Activated CD4-positive, alpha-beta T cell treated with anti-CD3 and anti-CD28 coated beads, Interleukin-2, amount 10 ng/mL, durations not matched to agents 7 days and 5 days (primary cell): ENCODE data around the gene PARP4. TPM values are rescaled to one million over a fixed set of nuclear protein-coding genes. Genes with fewer than 3 reads are reported as not detected.
A peak's percentile ranks its signal among the peaks of the same experiment; 100 is the strongest.
"Not testable (repeated sequence)": the region's sequence is repeated elsewhere in the genome, so short reads cannot be mapped to it uniquely, and the experiment has no call there.

Source experiments
- CTCF ChIA-PET: fragments of 350-600 bp; sonication (Branson Sonifier 250); formaldehyde crosslinking; loops from one replicate; lab custom pipeline; 2021; ENCODE audit warnings: antibody characterized with exemption; lab: Charles Lee
- POLR2A ChIA-PET: fragments of 350-600 bp; sonication (Branson Sonifier 250); formaldehyde crosslinking; loops from one replicate; lab custom pipeline; 2021; ENCODE audit warnings: antibody characterized with exemption; lab: Charles Lee
- DNase-seq: peaks from one replicate; pipeline ENCODE4 v3.0.0-alpha.2; 2020
- H3K27ac Mint-ChIP-seq: one replicate; pipeline ENCODE4 v1.8.0; 2021; ENCODE audit warnings: mild to moderate bottlenecking, moderate library complexity, mixed read lengths
- H3K27me3 Mint-ChIP-seq: one replicate; pipeline ENCODE4 v1.8.0; 2021; ENCODE audit warnings: mixed read lengths
- H3K36me3 Mint-ChIP-seq: one replicate; pipeline ENCODE4 v1.8.0; 2021; ENCODE audit warnings: low read depth, mixed read lengths
- H3K4me1 Mint-ChIP-seq: one replicate; pipeline ENCODE4 v1.8.0; 2021; ENCODE audit warnings: mixed read lengths
- H3K4me3 Mint-ChIP-seq: one replicate; pipeline ENCODE4 v1.8.0; 2021; ENCODE audit warnings: mild to moderate bottlenecking, moderate library complexity, mixed read lengths
- H3K9me3 Mint-ChIP-seq: one replicate; pipeline ENCODE4 v1.8.0; 2021; ENCODE audit warnings: mixed read lengths
- total RNA-seq, 2 experiments: library from RNA; stranded (reverse); gene quantifications; one replicate each; pipeline ENCODE4 v1.2.3, GENCODE V29; 2021

Gene PARP4
- total RNA-seq, 2 experiments from 2014 or later, result 67.8 to 76.4 TPM

DNA sequence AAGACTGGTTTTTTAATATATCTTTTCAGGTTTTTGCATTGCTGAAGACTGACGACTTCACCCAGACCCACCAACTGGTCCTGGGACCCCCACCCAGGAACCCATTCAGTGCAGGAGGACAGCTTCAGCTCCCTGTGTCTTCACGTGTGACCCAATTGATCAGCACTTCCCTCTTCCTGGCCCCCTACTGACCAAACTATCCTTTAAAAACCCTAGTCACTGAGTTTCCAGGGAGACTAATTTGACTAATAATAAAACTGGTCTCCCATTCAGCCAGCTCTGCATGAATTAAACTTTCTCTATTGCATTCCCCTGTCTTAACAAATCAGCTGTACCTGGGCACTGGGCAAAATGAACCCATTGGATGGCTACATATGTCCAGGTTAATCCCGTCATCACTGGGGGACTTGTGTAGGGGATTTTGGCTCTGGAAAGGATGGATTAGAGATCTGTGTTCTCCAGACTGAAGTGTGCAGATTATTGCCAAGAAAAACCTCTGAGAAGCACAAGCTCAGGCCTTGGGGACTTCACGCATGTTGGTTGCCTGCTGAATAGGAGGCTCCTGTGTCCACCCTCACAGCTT lies 16.3 kb upstream of the PARP4 start:
- no peaks in the 10 kb centered on the region for H3K4me1 Mint-ChIP-seq
- CTCF ChIA-PET, result interaction anchor here (0.9 to 1.6 kb wide), 2 partner anchors 9 to 10 kb away, joined by 3 to 9 read pairs; no protein-coding TSS in a partner anchor
- H3K4me3 Mint-ChIP-seq, result no peak overlapping the region
- no peaks in the 10 kb centered on the region for H3K36me3 Mint-ChIP-seq
- no peak for DNase-seq
- peaks cover 43% of the 10 kb centered on the region for H3K27me3 Mint-ChIP-seq
- POLR2A ChIA-PET, result no interaction called here
- no peaks in the 10 kb centered on the region for H3K9me3 Mint-ChIP-seq
- H3K27ac Mint-ChIP-seq, result no peak overlapping the region

GRCh38 chr13:24527266-24527775 lies 14.7 kb upstream of the PARP4 start:
- no peaks in the 10 kb centered on the region for H3K4me1 Mint-ChIP-seq
- ChIA-PET CTCF (no interaction called here), POLR2A (no interaction called here)
- peaks cover 29% of the 10 kb centered on the region for H3K27me3 Mint-ChIP-seq
- no peaks in the 10 kb centered on the region for H3K9me3 Mint-ChIP-seq
- H3K4me3 Mint-ChIP-seq, result no peak overlapping the region
- no peak overlapping the region for H3K27ac Mint-ChIP-seq
- no peak for DNase-seq
- no peaks in the 10 kb centered on the region for H3K36me3 Mint-ChIP-seq

DNA sequence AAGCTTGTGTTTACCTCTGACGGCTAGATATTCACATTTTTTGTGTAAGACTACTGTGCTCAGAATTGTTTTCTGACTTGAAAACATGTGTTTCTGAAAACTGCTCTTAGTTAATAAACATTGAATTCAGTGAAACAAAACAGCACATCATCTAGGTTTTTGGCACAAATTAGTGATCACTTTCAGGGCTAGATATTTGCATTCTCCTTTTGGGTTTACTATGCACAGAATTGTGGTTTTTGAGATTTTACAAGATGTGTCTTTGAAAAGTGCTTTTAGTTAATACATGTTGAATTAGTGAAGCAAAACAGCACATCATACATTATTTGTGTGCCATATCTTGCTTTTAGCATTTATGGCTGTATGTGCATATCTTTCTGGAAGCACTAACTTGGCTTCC lies 8.2 kb upstream of the PARP4 start:
- CTCF ChIA-PET, result interaction anchor here (0.8 kb wide), 1 partner anchor 207 kb away, joined by 3 read pairs; no protein-coding TSS in a partner anchor

DNA sequence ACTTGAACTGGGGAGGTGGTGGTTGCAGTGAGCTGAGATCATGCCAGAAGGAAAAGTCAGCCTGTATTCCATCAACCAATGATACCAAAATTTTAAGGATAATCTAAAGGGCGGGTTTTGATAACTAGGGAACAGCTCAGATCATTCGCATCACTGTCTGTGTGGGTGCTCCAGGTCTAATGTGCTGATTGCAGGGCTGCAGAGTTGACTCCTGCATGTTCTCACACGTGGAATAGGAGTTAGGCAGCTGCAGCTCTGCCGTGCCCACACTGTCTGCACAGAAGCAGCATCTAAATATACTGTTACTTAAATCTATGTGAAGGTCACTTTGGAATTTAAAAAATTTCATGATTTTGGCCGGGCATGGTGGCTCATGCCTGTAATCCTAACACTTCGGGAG lies 4.3 kb upstream of the PARP4 start:
- H3K9me3 Mint-ChIP-seq, result no peaks in the 10 kb centered on the region
- H3K4me3 Mint-ChIP-seq, result no peak overlapping the region
- H3K36me3 Mint-ChIP-seq, result no peaks in the 10 kb centered on the region
- ChIA-PET POLR2A (interaction anchor here (0.6 kb wide), 1 partner anchor 342 kb away, joined by 4 read pairs; no protein-coding TSS in a partner anchor), CTCF (interaction anchor here (0.6 kb wide), 1 partner anchor 157 kb away, joined by 3 read pairs; no protein-coding TSS in a partner anchor)
- peaks cover 25% of the 10 kb centered on the region for H3K4me1 Mint-ChIP-seq
- DNase-seq, result no peak
- no peaks in the 10 kb centered on the region for H3K27me3 Mint-ChIP-seq
- H3K27ac Mint-ChIP-seq, result no peak overlapping the region

More for the DNA sequence above, 8.2 kb upstream of the PARP4 start:
- POLR2A ChIA-PET, result no interaction called here
- H3K27me3 Mint-ChIP-seq, result peaks cover 3% of the 10 kb centered on the region
- H3K9me3 Mint-ChIP-seq, result no peaks in the 10 kb centered on the region
- no peak overlapping the region for H3K27ac Mint-ChIP-seq
- DNase-seq, result no peak
- H3K36me3 Mint-ChIP-seq, result no peaks in the 10 kb centered on the region
- no peak overlapping the region for H3K4me3 Mint-ChIP-seq
- peaks cover 12% of the 10 kb centered on the region for H3K4me1 Mint-ChIP-seq

DNA sequence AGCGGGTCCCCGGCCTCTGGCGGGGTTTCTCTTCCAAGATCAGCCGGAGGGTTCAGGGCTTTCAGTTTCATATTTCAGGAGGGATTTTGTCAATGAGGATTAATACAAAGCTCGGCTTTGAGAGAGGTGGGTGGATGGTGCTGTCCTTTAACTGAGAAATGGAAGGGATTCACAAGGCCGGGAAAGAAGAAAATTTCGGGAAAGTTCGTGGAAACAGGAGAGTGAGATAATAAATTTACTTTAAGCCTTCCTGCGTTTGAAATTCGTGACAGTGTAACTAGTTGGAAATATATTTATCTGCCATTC lies 283 bp upstream of the PARP4 start:
- H3K4me3 Mint-ChIP-seq, result peak overlapping the region; percentile 83
- H3K27ac Mint-ChIP-seq, result peak overlapping the region; percentile 87
- DNase-seq, result no peak
- CTCF ChIA-PET, result no interaction called here
- H3K9me3 Mint-ChIP-seq, result no peaks in the 10 kb centered on the region
- POLR2A ChIA-PET, result no interaction called here
- H3K27me3 Mint-ChIP-seq, result no peaks in the 10 kb centered on the region
- H3K36me3 Mint-ChIP-seq, result peaks cover 11% of the 10 kb centered on the region
- peaks cover 38% of the 10 kb centered on the region for H3K4me1 Mint-ChIP-seq

GRCh38 chr13:24511816-24512196 lies 772 bp downstream of the PARP4 start:
- CTCF ChIA-PET, result no interaction called here
- peak overlapping the region; percentile 83 for H3K4me3 Mint-ChIP-seq
- DNase-seq, result no peak
- POLR2A ChIA-PET, result interaction anchor here (0.6 kb wide), 1 partner anchor 241 kb away, joined by 3 read pairs; no protein-coding TSS in a partner anchor
- H3K27me3 Mint-ChIP-seq, result no peaks in the 10 kb centered on the region
- peaks cover 34% of the 10 kb centered on the region for H3K4me1 Mint-ChIP-seq
- H3K9me3 Mint-ChIP-seq, result peaks cover 3% of the 10 kb centered on the region
- peak overlapping the region; percentile 87 for H3K27ac Mint-ChIP-seq
- peaks cover 18% of the 10 kb centered on the region for H3K36me3 Mint-ChIP-seq

DNA sequence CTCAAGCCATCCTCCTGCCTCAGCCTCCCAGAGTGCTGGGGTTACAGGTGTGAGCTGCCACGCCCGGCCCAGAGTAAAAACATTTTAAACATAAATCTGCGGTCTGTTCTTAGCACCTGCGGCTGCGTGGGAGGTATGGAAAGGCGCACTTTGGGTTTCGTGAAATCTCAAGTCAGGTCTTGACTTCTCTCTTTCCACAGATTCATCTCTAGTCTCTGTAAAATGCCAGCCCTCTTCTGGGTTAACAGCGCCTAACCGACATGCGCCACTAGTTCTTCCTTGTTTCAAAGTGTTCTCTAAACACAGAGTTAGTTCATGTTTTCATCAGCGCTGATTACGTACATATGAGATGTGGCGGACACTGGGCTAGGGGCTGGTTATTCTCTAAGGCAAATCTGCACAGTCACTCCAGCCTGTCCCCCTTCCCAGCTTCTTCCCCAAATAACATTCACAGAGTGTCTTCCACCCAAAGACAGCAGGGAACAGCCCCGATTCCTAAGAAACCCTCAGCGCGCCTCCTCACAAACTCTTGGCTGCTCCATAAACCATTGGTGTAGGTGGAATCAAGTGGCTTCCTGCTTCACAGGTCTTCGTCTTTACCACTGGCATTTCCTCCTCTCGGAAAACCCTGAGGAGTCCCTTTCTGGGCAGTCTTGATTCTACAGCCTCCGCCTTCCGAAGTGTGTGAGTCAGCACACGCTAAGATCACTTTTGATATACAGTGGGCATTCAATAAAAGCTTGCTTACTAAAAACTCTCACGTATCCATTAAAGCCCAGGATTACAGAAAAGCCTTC lies 1.4 kb downstream of the PARP4 start:
- H3K27me3 Mint-ChIP-seq, result no peaks in the 10 kb centered on the region
- peaks cover 32% of the 10 kb centered on the region for H3K4me1 Mint-ChIP-seq
- peak; percentile 37 for DNase-seq
- ChIA-PET POLR2A (no interaction called here), CTCF (no interaction called here)
- peak overlapping the region; percentile 83 for H3K4me3 Mint-ChIP-seq
- H3K36me3 Mint-ChIP-seq, result peaks cover 18% of the 10 kb centered on the region
- peak overlapping the region; percentile 87 for H3K27ac Mint-ChIP-seq
- H3K9me3 Mint-ChIP-seq, result peaks cover 3% of the 10 kb centered on the region

- H3K27ac Mint-ChIP-seq, result no peak overlapping the region
- ChIA-PET CTCF (no interaction called here), POLR2A (no interaction called here)
- peaks cover 37% of the 10 kb centered on the region for H3K36me3 Mint-ChIP-seq
- H3K9me3 Mint-ChIP-seq, result peaks cover 3% of the 10 kb centered on the region
- no peak for DNase-seq
- H3K27me3 Mint-ChIP-seq, result no peaks in the 10 kb centered on the region
- no peak overlapping the region for H3K4me3 Mint-ChIP-seq
- H3K4me1 Mint-ChIP-seq, result peaks cover 24% of the 10 kb centered on the region
Observed at GRCh38 chr13:24506698-24507335, 5.8 kb downstream of the PARP4 start.

DNA sequence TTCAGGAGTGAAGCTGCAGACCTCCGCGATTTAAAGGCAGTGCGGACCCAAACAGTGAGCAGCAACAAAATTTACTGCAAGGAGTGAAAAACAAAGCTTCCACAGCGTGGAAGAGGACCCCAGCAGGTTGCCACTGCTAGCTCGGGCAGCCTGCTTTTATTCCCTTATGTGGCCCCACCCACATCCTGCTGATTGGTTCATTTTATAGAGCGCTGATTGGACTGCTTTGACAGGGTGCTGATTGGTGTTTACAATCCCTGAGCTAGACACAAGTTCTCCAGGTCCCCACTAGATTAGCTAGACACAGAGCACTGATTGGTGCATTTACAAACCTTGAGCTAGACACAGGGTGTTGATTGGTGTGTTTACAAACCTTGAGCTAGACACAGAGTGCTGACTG lies 6.3 kb downstream of the PARP4 start:
- POLR2A ChIA-PET, CTCF ChIA-PET, H3K9me3 Mint-ChIP-seq, H3K27ac Mint-ChIP-seq, H3K27me3 Mint-ChIP-seq, DNase-seq, H3K4me3 Mint-ChIP-seq: not testable (repeated sequence)
- Mint-ChIP-seq H3K4me1 (peaks cover 21% of the 10 kb centered on the region), H3K36me3 (peaks cover 39% of the 10 kb centered on the region)

DNA sequence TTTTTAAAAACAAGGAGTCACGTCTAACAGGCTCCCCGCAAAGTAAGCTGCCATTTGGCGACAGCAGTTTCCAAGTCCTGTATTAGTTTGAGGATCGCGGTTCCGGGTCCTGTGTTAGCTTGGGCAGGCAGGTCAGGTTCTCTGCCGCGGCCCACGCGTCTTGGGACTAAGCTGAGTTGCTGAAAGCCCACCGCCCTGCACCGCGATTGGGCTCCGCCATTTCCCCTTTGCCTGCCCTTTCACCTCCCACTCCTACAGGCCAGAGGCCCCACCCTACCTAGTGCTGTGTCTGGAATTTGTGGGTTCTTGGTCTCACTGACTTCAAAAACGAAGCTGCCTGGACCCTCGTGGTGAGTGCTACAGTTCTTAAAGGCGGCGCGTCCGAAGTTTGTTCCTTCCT lies 6.8 kb downstream of the PARP4 start:
- H3K4me3 Mint-ChIP-seq, result no peak overlapping the region
- H3K27me3 Mint-ChIP-seq, result no peaks in the 10 kb centered on the region

GRCh38 chr13:24505256-24505655 lies 7.3 kb downstream of the PARP4 start:
- CTCF ChIA-PET, result no interaction called here

More for the DNA sequence above, 6.8 kb downstream of the PARP4 start:
- H3K4me1 Mint-ChIP-seq, result peaks cover 15% of the 10 kb centered on the region
- peaks cover 38% of the 10 kb centered on the region for H3K36me3 Mint-ChIP-seq
- DNase-seq, result no peak
- ChIA-PET CTCF (no interaction called here), POLR2A (no interaction called here)
- no peak overlapping the region for H3K27ac Mint-ChIP-seq
- peaks cover 3% of the 10 kb centered on the region for H3K9me3 Mint-ChIP-seq

GRCh38 chr13:24503379-24503696 lies 9.2 kb downstream of the PARP4 start:
- peaks cover 10% of the 10 kb centered on the region for H3K4me1 Mint-ChIP-seq
- H3K27ac Mint-ChIP-seq, result no peak overlapping the region
- peaks cover 39% of the 10 kb centered on the region for H3K36me3 Mint-ChIP-seq
- peaks cover 3% of the 10 kb centered on the region for H3K9me3 Mint-ChIP-seq
- POLR2A ChIA-PET, result no interaction called here
- CTCF ChIA-PET, result no interaction called here
- DNase-seq, result no peak
- no peaks in the 10 kb centered on the region for H3K27me3 Mint-ChIP-seq
- H3K4me3 Mint-ChIP-seq, result no peak overlapping the region

More at GRCh38 chr13:24505256-24505655, 7.3 kb downstream of the PARP4 start:
- peaks cover 3% of the 10 kb centered on the region for H3K9me3 Mint-ChIP-seq
- POLR2A ChIA-PET, result no interaction called here
- no peak overlapping the region for H3K4me3 Mint-ChIP-seq
- no peaks in the 10 kb centered on the region for H3K27me3 Mint-ChIP-seq
- H3K36me3 Mint-ChIP-seq, result peaks cover 38% of the 10 kb centered on the region
- H3K4me1 Mint-ChIP-seq, result peaks cover 13% of the 10 kb centered on the region
- DNase-seq, result no peak
- H3K27ac Mint-ChIP-seq, result no peak overlapping the region
